IMR-90 (cell line): ENCODE measurements around the gene COL24A1. TPM values are rescaled to one million over a fixed set of nuclear protein-coding genes. Genes with fewer than 3 reads are reported as not detected.

ENCODE experiments used
- ATAC-seq: fragments of 200-7000 bp; cut with Tn5 transposase; 2 replicates; pipeline ENCODE4 v1.9.1; 2020; ENCODE audit warnings: low read depth, mild to moderate bottlenecking, moderate library complexity
- BruUV-seq: library from RNA; stranded (reverse); fragments of 400-500 nt; replicated peaks from 2 replicates; lab custom pipeline; 2021; lab: Mats Ljungman, UMichigan
- CTCF ChIA-PET: fragments of 300-600 bp; formaldehyde crosslinking; extraction: SDS; loops from one replicate; lab custom pipeline; 2021; ENCODE audit warnings: antibody characterized with exemption; lab: Yijun Ruan, JAX
- POLR2A ChIA-PET: fragments of 300-600 bp; sonication (Branson Sonifier 250); formaldehyde crosslinking; loops from one replicate; lab custom pipeline; 2022; ENCODE audit warnings: antibody characterized with exemption; ENCODE audit not compliant: unreplicated experiment; lab: Charles Lee
- DNase-seq: peaks from one replicate; pipeline ENCODE4 v3.0.0; 2013
- H2AFZ ChIP-seq: replicated peaks from 2 replicates; pipeline ENCODE3; 2013; ENCODE audit warnings: low read length, mild to moderate bottlenecking; ENCODE audit not compliant: poor library complexity
- H2AK5ac ChIP-seq: 2 replicates; pipeline ENCODE4 v1.6.1; 2013; ENCODE audit warnings: low read depth, low read length, inconsistent platforms
- H2AK9ac ChIP-seq: replicated peaks from 2 replicates; pipeline ENCODE3; 2013; ENCODE audit warnings: mild to moderate bottlenecking, low read depth, low read length, moderate library complexity; ENCODE audit not compliant: poor library complexity
- H2BK120ac ChIP-seq: 2 replicates; pipeline ENCODE4 v1.6.1; 2013; ENCODE audit warnings: low read depth, low read length, inconsistent platforms
- H2BK15ac ChIP-seq: 3 replicates; pipeline ENCODE4 v1.6.1; 2013; ENCODE audit warnings: low read depth, low read length, inconsistent platforms
- H2BK20ac ChIP-seq: 2 replicates; pipeline ENCODE4 v1.6.1; 2013; ENCODE audit warnings: low read depth, mild to moderate bottlenecking, inconsistent platforms, low read length, moderate library complexity
- H2BK5ac ChIP-seq: 2 replicates; pipeline ENCODE4 v1.6.1; 2013; ENCODE audit warnings: mild to moderate bottlenecking, low read depth, low read length, inconsistent platforms; ENCODE audit not compliant: poor library complexity, severe bottlenecking
- H3K14ac ChIP-seq: replicated peaks from 2 replicates; pipeline ENCODE4 v1.6.1; 2013; ENCODE audit warnings: low read depth, low read length, inconsistent platforms
- H3K18ac ChIP-seq: 2 replicates; pipeline ENCODE4 v1.6.1; 2013; ENCODE audit warnings: low read depth, low read length, control low read depth
- H3K23ac ChIP-seq: 2 replicates; pipeline ENCODE4 v1.6.1; 2013; ENCODE audit warnings: low read depth, low read length, inconsistent platforms
- H3K27ac ChIP-seq: 2 replicates; pipeline ENCODE4 v1.5.1; 2013; ENCODE audit warnings: mild to moderate bottlenecking, control low read depth, low read length; ENCODE audit not compliant: insufficient read depth
- H3K27me3 ChIP-seq: 2 replicates; pipeline ENCODE4 v1.6.1; 2013; ENCODE audit warnings: low read length; ENCODE audit not compliant: control insufficient read depth, insufficient read depth
- H3K36me3 ChIP-seq: 2 replicates; pipeline ENCODE4 v1.6.1; 2013; ENCODE audit warnings: low read length, mixed read lengths; ENCODE audit not compliant: control insufficient read depth, insufficient read depth
- H3K4ac ChIP-seq: 2 replicates; pipeline ENCODE4 v1.6.1; 2013; ENCODE audit warnings: low read depth, low read length, inconsistent platforms
- H3K4me1 ChIP-seq: 2 replicates; pipeline ENCODE4 v1.6.1; 2013; ENCODE audit warnings: low read length, mixed read lengths; ENCODE audit not compliant: control insufficient read depth, insufficient read depth
- H3K4me2 ChIP-seq: 2 replicates; pipeline ENCODE4 v1.6.1; 2013; ENCODE audit warnings: low read depth, mild to moderate bottlenecking, control low read depth, low read length, moderate library complexity
- H3K4me3 ChIP-seq: 2 replicates; pipeline ENCODE4 v1.5.1; 2013; ENCODE audit warnings: low read depth, mild to moderate bottlenecking, control low read depth, low read length, moderate library complexity; ENCODE audit not compliant: insufficient read depth
- H3K56ac ChIP-seq: 2 replicates; pipeline ENCODE4 v1.6.1; 2013; ENCODE audit warnings: low read length, inconsistent platforms; ENCODE audit not compliant: insufficient read depth; ENCODE audit errors: extremely low read depth
- H3K79me1 ChIP-seq, 2 experiments: 2 replicates each; pipeline ENCODE4 v1.6.1; 2013; ENCODE audit warnings: low read length in 2 of 2, inconsistent platforms in 1 of 2, low read depth in 1 of 2
- H3K9ac ChIP-seq: 2 replicates; pipeline ENCODE4 v1.6.1; 2013; ENCODE audit warnings: low read depth, low read length, control low read depth
- H3K9me1 ChIP-seq: 2 replicates; pipeline ENCODE4 v1.6.1; 2013; ENCODE audit warnings: low read length, inconsistent platforms; ENCODE audit not compliant: insufficient read depth
- H3K9me3 ChIP-seq: 2 replicates; pipeline ENCODE4 v1.6.1; 2013; ENCODE audit warnings: low read length; ENCODE audit not compliant: control insufficient read depth, insufficient read depth
- H4K20me1 ChIP-seq: 2 replicates; pipeline ENCODE4 v1.6.1; 2013; ENCODE audit warnings: low read length, inconsistent platforms; ENCODE audit not compliant: insufficient read depth
- H4K5ac ChIP-seq: 2 replicates; pipeline ENCODE4 v1.6.1; 2013; ENCODE audit warnings: mild to moderate bottlenecking, low read depth, low read length, control low read depth
- H4K8ac ChIP-seq, 2 experiments: 2 replicates each; pipeline ENCODE4 v1.6.1; 2013; ENCODE audit warnings: low read depth in 2 of 2, low read length in 2 of 2, control low read depth in 1 of 2, inconsistent platforms in 1 of 2
- H4K91ac ChIP-seq: 2 replicates; pipeline ENCODE4 v1.6.1; 2013; ENCODE audit warnings: low read depth, low read length, inconsistent platforms; ENCODE audit not compliant: insufficient read depth
- BHLHE40 ChIP-seq: fragments of 150-350 bp; IDR thresholded peaks from 2 replicates; pipeline ENCODE4 v1.6.1; 2016; ENCODE audit warnings: mild to moderate bottlenecking, low read depth, low read length
- CHD1 ChIP-seq: IDR thresholded peaks from 2 replicates; pipeline ENCODE4 v1.6.1; 2012; ENCODE audit warnings: low read depth, low read length, improper control_type of control experiment
- ELK1 ChIP-seq: fragments of 150-350 bp; IDR thresholded peaks from 2 replicates; pipeline ENCODE4 v1.6.1; 2016; ENCODE audit warnings: low read depth, mild to moderate bottlenecking, low read length, moderate library complexity, borderline replicate concordance
- MAFK ChIP-seq: IDR thresholded peaks from 2 replicates; pipeline ENCODE4 v1.6.1; 2012; ENCODE audit warnings: low read depth, low read length, improper control_type of control experiment
- MAZ ChIP-seq: IDR thresholded peaks from 2 replicates; pipeline ENCODE4 v1.6.1; 2012; ENCODE audit warnings: low read depth, mild to moderate bottlenecking, low read length, improper control_type of control experiment, moderate library complexity, borderline replicate concordance
- MXI1 ChIP-seq: IDR thresholded peaks from 2 replicates; pipeline ENCODE4 v1.6.1; 2012; ENCODE audit warnings: low read depth, mild to moderate bottlenecking, low read length, moderate library complexity, borderline replicate concordance
- NFE2L2 ChIP-seq: fragments of 150-350 bp; IDR thresholded peaks from 2 replicates; pipeline ENCODE4 v1.6.1; 2016; ENCODE audit warnings: low read depth, mild to moderate bottlenecking, low read length
- RCOR1 ChIP-seq: IDR thresholded peaks from 2 replicates; pipeline ENCODE4 v1.6.1; 2012; ENCODE audit warnings: mild to moderate bottlenecking, low read length, improper control_type of control experiment; ENCODE audit not compliant: insufficient replicate concordance
- WGBS, 2 experiments: methylation state at CpG; one replicate each; pipeline versions ENCODE4 v1.1.5 to v1.1.7; 2013; ENCODE audit warnings: missing lambda C conversion rate in 2 of 2; ENCODE audit not compliant: insufficient read length in 1 of 2; ENCODE audit errors: extremely low coverage in 2 of 2; 5-methylcytosine and 5-hydroxymethylcytosine counted together
- dilution Hi-C: fragments of 300-500 bp; cut with HindIII; formaldehyde crosslinking; loops from one replicate; pipeline ENCODE4 v1.14.3; 2018; ENCODE audit warnings: low sequenced_read_pairs; ENCODE audit not compliant: unreplicated experiment
- in situ Hi-C: fragments of 300-500 bp; cut with MboI; formaldehyde crosslinking; loops from 3 replicates; pipeline ENCODE4 v1.14.3; 2019; ENCODE audit warnings: low sequenced_read_pairs, inconsistent platforms, mixed read lengths
- intact Hi-C: fragments of 100-400 bp; cut with micrococcal nuclease; formaldehyde crosslinking; loops from 2 replicates; pipeline ENCODE4 v1.10.0; 2022
- polyA plus RNA-seq, 3 experiments: library from polyadenylated mRNA; depleted of rRNA; stranded (reverse); fragments of >200 nt; gene quantifications; 2 replicates each; pipeline ENCODE4 v1.2.3, GENCODE V29; 2012; ENCODE audit warnings: low replicate concordance in 1 of 3
- total RNA-seq: library from RNA; depleted of rRNA; stranded (reverse); fragments of >200 nt; gene quantifications from 2 replicates; pipeline ENCODE4 v1.2.3, GENCODE V29; 2012
- TF ChIP-seq, protein P1 (sequence below): fragments of 150-350 bp; IDR thresholded peaks from 2 replicates; pipeline ENCODE4 v1.6.1; 2017; ENCODE audit warnings: mild to moderate bottlenecking, antibody characterized with exemption, low read length, low read depth

The COL24A1 gene
- total and polyA plus RNA-seq, 2 of the 4 experiments (the other 2 are of a cell fraction): 1.4 to 2.2 TPM

DNA sequence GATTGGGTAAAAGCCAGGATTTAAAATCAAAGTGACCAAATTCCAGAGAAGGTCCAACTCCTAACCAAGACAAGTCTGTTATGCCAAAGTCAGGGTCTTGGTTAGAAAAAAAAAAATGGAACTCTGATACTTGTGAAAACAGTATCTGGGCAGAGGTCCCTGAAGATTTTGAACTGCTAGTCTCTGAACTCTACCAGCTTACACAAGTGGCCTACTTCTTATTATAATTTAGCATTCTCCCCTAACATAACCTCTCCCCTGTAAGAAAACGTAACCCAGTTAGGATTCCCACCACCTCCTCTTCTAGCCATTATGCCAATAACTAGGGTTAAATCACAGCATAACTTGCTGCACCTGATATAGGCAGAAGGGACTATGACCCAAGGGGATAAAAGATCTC is 220.5 kb downstream of the COL24A1 start:
- H3K27me3 ChIP-seq: no peaks in the 10 kb centered on the region
- dilution Hi-C loops: no loop called here

More for the DNA sequence above, 220.5 kb downstream of the COL24A1 start:
- Histone ChIP-seq H2BK15ac (no peak overlapping the region), H3K14ac (no peak overlapping the region), H3K9ac (no peak overlapping the region), H2BK120ac (no peak overlapping the region), H3K4ac (no peak overlapping the region), H3K18ac (no peak overlapping the region), H2AK9ac (no peak overlapping the region), H3K9me3 (no peaks in the 10 kb centered on the region), H3K23ac (no peak overlapping the region), H3K4me3 (no peak overlapping the region), H3K79me1 (no peaks in the 10 kb centered on the region), H4K20me1 (no peaks in the 10 kb centered on the region), H2BK20ac (no peak overlapping the region), H4K5ac (no peak overlapping the region), H3K9me1 (no peaks in the 10 kb centered on the region), H2AFZ (no peak overlapping the region), H2AK5ac (no peak overlapping the region), H4K8ac (no peak overlapping the region), H3K36me3 (no peaks in the 10 kb centered on the region), H3K4me2 (no peak overlapping the region), H3K4me1 (no peaks in the 10 kb centered on the region; the same call in 1 of the 2 replicates), H3K56ac (no peak overlapping the region), H4K91ac (no peak overlapping the region), H3K27ac (no peak overlapping the region), H2BK5ac (no peak overlapping the region)
- WGBS, 2 experiments: no CpG with 5 or more reads among the region's 1 CpG
- no peak for ATAC-seq
- in situ Hi-C loops: no loop called here
- DNase-seq: no peak
- BruUV-seq: no TSS peak
- ChIA-PET POLR2A (no interaction called here), CTCF (no interaction called here)
- TF ChIP-seq ELK1 (no peak), BHLHE40 (no peak), RCOR1 (no peak), MAZ (no peak), MAFK (no peak), CHD1 (no peak), NFE2L2 (no peak), MXI1 (no peak)
- TF ChIP-seq, protein P1, sequence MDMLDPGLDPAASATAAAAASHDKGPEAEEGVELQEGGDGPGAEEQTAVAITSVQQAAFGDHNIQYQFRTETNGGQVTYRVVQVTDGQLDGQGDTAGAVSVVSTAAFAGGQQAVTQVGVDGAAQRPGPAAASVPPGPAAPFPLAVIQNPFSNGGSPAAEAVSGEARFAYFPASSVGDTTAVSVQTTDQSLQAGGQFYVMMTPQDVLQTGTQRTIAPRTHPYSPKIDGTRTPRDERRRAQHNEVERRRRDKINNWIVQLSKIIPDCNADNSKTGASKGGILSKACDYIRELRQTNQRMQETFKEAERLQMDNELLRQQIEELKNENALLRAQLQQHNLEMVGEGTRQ: no peak
- intact Hi-C loops: no loop called here
